ENCODE data around the gene TMEM41B.
"Not testable (repeated sequence)": the region's sequence is repeated elsewhere in the genome, so short reads cannot be mapped to it uniquely, and the experiment has no call there.

TMEM41B gene, protein sequence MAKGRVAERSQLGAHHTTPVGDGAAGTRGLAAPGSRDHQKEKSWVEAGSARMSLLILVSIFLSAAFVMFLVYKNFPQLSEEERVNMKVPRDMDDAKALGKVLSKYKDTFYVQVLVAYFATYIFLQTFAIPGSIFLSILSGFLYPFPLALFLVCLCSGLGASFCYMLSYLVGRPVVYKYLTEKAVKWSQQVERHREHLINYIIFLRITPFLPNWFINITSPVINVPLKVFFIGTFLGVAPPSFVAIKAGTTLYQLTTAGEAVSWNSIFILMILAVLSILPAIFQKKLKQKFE

DNA sequence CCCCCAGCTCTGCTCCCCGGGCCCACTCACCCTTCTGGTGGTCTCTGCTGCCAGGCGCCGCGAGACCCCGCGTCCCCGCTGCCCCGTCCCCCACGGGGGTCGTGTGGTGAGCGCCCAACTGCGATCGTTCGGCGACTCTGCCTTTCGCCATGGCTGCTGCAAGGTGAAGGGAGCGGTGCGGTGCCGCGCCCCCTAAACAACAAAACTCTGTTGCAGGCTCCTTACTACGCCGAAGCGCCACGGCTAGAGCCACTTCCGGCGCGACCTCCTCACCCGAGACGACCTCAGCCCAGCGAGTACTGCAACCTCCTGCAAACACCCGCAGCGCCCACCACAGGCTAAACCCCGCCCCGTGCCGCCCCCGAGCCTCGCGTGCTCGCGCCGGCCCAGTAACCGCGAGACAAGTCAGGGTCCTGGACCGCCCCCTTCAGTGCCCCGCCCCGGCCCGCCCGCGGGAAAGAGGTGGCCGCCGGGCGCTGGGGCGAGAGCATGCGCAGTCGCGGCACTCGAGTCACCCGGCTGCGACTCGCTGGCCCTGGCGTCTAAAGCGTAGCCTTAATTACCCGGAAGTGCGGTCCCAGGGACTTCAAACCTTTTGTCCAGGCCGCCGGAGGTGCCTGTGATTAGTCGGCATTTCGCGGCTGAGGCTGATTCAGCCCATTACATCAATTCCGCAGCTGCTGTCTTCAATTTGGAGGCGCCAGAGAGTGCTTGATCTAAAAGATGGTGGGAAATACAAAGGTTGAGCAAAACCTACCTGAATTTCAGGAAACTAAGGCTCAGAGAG lies at the start of gene TMEM41B:
TSS of gene TMEM41B (minus strand) at position 303 of the 787 bp plus-strand sequence. CDS start at position 151, 152 bp downstream.
- peak; percentile 99 for DNase-seq (ENCODE audit: low spot score)

DNA sequence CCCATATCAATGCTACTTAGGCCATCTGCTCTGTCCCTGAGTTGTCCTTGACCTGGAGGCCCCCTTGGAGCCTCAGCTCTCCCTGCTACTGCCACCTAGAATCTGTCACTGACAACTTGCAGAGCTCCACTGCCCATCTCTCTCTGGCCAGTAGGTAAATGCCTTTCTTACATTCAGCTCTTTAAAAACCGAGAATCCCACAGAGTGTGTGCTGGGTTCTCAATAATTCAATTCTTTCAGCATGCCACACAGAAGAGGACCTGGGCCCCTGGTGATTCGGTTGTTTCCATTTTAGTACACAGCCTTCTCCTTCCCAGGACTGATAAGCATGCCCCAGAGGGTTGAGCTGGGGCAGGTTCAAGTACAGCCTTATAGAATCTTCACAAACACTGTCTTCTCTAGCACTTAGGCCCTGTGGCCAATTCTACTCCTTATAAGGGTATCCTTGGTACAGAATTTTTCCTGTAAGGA lies 48.0 kb upstream of the TMEM41B start:
- DNase-seq (ENCODE audit: low spot score): no peak

DNA sequence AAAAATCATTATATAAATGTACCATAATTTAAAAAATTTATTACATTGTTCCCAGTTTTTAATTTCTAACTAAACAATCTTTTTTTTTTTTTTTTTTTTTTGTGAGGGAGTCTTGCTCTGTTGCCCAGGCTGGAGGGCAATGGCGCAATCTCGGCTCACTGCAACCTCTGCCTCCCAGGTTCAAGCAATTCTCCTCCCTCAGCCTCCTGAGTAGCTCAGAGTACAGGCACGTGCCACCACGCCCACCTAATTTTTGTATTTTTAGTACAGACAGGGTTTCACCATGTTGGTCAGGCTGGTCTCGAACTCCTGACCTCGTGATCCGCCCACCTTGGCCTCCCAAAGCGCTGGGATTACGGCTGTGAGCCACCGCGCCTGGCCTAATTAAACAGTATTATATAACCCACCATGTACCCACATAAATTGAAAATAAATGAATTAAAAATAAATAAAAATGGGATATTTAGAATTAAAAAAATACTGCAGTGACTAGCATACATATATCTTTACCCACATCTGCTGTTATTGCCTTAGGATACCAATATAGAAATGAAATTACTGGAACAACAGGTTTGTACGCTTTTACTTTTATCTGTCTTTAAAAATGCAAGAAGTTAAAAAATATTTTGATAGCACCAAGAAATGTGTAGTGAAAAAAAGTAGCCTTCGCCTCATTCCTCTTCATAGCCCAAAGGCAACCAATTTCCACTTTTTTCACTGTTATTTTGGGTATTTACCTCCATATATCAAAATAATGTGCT lies 46.6 kb upstream of the TMEM41B start:
- DNase-seq (ENCODE audit: low spot score): not testable (repeated sequence)

DNA sequence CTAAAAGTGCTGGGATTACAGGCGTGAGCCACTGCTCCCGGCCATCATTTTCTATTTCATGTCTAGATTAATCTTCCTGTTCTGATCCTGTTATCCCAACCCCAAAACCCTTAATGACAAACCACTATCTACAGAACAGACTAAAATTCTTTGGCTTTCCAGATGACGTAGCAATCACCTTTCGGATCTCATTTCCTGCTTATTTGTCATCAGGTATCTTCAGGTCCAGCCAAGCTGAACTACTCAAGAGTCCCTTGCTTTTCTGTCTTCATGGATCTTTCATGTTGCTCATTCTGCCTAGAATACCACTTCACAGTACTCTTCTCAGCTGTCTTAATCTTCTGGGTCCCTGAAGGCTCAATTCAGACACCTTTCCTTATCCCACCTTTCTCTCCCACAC lies 42.6 kb upstream of the TMEM41B start:
- DNase-seq (ENCODE audit: low spot score): no peak

DNA sequence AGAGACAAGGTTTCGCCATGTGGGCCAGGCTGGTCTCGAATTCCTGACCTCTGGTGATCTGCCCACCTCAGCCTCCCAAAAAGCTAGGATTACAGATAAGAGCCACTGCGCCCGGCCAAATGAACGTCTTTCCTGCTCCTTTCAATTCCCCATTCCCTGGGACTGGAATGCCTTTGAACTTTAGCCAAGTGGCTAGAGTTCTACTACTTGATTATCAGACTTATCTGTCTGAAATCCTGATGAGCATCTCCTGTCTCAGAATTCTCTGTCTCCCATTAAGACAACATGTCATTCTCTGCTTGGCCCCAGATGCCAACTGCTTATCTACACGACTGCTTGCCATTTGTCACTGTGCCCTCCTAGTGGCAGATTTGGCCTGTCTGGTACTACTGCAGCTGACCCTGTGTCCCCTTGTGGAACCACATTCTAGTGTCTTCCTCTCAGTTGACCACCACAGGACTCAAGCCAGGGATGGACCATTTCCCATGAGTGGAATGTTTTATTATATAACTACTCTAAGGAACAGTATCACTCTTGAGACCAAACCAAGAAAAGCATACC lies 37.0 kb upstream of the TMEM41B start:
- DNase-seq (ENCODE audit: low spot score): no peak

DNA sequence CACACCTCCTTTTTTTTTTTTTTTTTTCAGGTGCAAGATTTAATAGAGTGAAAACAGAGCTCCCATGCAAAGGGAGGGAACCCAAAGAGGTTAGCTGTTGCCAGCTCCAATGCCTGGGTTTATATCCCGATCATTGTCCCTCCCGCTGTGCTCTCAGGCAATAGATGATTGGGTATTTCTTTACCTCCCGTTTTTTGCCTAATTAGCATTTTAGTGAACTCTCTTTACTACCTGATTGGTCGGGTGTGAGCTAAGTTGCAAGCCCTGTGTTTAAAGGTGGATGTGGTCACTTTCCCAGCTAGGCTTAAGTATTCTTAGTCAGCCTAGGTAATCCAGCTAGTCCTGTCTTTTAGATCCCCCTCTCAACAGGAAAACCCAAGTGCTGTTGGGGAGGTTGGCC lies 33.4 kb upstream of the TMEM41B start:
- not testable (repeated sequence) for DNase-seq (ENCODE audit: low spot score)

DNA sequence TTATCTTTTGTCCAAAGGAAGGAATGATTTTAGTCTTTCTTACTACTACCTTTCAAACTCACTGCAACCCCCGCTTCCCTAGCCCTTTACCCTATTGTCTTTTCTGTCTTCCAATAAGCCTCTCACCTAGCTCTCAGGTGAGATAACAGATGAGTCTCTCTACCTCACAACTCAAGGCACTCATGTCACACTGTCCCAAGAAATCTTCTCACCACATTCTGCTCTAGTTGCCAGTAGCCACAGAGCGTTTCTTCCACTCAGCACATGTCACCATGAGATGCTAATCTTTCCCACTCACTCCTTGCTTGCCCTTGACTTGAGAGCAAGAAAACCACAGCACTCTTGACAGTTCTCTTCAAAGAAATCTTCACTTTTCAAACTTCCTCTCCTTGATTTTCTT lies 32.7 kb upstream of the TMEM41B start:
- DNase-seq (ENCODE audit: low spot score): no peak

DNA sequence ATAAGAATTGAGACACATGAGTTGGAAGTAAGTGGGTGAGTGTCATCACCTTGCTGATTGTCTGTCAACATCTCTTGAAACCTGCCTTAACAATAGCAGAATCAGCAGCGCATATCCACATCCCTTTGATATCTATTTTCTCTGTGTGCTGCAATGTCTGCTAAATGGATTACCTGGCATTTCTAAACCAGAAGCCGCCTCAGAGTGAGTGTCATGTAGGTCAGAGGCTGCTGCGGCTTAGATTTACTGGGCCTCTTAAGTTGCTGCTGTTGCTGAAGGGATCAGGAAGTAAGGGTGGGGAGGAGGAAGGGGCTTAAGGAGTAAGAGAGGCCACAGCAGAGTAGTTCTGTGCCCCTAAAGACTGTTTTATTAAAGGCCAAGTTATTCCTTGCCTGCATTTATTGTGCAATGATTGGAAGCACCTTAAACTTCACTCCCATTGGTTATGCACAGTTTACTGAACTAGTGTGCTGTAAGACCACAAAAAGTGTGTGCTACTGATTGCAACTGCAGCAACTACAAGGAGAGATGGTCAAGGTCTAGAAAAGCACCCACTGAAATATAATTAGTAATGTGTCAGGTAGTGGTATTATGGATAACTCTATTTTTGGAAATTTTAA lies 29.8 kb upstream of the TMEM41B start:
- no peak for DNase-seq (ENCODE audit: low spot score)

DNA sequence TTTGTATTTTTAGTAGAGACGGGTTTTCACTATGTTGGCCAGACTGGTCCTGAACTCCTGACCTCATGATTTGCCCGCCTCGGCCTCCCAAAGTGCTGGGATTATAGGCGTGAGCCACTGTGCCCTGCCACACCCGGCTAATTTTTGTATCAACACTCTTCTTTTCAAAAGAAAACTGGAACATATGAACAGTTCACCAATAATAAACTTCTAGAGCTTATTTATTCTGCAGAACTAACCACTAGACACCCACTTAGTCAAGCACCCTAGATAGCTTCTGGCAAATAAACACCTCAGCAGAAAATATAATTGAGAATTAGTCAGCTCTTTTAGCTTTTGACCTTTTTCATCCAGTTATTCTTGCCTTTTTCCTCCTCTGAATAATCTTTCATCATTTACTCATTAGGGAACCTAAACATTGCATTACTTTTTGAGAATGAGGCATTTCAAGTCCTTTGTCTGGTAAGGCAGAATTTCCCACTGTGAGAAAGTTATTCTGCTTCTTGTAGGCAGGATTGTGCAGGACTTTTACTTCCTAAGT lies 27.3 kb upstream of the TMEM41B start:
- DNase-seq (ENCODE audit: low spot score): no peak

DNA sequence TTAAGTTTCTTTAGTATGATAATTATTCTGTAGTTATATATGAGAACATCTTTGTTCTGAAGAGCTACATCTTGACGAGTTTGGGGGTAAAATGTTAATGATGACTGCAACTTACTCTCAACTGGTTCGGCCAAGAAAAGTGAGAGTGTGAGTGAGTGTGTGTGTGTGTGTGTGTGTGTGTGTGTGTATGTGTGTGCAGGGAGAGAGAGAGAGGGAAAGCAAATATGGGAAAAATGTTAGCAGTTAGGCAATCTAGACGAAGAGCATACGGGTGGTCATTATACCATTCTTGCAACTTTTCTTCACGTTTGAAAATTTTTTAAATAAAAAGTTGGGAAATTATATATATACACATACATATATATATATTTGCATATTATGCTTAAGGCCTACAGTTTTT lies 18.3 kb upstream of the TMEM41B start:
- no peak for DNase-seq (ENCODE audit: low spot score)

DNA sequence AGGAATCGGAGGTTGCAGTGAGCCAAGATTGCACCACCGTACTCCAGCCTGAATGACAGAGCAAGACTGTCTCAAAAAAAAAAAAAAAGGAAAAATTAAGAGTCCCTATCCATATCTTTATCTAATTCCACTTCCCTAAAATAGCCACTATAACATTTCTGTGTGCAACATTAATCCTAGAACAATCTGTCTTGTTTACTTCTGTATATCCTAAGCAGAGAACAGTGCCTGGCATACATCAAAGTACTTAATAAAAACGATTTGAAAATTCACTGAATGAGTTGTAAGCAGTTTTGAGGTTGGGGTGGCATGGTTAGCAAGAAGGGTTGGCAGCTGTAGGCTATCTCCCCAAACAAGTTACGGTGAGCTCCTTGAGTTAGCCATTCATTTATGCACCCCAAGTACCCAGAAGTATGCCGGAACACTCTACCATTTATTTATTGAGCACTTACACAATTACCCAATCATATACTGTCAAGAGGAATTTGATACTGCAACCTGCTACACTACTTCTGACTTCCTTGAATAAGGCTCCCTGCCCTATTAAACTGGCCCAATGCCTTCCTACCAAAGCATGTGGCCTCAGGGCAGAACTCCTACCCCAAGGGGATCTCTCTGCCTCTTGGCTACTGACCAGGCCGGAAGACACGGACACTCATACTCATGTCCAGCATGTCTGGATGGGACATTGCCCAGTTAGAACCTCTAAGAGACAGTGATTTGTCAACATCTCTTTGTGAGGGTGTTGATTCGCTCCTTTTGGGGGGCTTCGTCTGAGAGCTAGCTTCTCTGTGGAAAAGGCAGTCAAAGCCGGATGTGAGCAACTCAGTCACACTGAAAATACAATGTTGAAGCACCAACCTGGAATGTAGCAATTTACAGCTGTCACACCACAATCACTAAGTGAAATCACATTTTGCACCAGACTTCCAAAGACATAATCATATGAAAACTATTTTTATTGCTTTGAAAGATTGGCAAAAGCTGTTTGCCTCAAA lies 16.3 kb upstream of the TMEM41B start:
- DNase-seq (ENCODE audit: low spot score): no peak

DNA sequence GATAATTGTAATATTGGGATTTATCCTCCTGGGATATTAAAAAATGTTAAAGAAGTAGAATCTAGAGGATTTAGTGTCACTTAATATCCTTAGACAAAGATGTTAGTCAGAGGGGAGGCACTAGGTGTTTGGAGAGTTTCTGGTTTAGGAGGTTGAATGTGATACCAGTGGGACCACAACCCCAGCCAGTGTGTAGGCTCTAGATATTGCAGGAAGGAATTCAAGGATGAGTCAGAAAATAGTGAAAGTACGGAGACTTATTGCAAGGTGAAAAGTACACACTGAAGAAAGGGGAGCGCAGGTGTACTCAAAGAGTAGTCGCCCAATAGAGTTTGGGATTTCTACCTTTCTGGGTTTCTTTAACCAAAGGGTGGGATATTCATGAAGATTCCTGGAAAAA lies 5.7 kb upstream of the TMEM41B start:
- DNase-seq (ENCODE audit: low spot score): no peak

DNA sequence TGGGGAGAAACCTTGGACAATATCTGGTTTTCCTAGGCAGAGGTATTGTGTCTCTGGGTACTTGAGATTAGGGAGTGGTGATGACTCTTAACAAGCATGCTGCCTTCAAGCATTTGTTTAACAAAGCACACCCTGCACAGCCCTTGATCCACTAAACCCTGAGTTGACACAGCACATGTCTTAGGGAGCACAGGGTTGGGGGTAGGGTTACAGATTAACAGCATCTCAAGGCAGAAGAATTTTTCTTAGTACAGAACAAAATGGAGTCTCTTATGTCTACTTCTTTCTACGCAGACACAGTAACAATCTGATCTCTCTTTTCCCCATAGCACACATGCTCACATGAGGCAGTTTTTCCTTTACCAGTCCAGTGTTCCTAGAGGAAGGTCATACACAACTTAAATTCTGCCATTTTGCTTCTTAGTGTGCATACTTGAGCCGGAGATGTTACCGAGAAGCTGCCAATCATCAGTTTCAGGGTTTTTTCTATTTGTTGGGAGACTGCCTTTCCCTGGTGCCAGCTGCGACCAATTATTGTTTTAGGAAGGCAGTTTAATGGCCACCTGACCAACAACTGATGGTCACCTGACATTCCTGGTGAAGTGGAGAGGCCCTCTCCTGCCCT lies 5.1 kb upstream of the TMEM41B start:
- DNase-seq (ENCODE audit: low spot score): not testable (repeated sequence)

DNA sequence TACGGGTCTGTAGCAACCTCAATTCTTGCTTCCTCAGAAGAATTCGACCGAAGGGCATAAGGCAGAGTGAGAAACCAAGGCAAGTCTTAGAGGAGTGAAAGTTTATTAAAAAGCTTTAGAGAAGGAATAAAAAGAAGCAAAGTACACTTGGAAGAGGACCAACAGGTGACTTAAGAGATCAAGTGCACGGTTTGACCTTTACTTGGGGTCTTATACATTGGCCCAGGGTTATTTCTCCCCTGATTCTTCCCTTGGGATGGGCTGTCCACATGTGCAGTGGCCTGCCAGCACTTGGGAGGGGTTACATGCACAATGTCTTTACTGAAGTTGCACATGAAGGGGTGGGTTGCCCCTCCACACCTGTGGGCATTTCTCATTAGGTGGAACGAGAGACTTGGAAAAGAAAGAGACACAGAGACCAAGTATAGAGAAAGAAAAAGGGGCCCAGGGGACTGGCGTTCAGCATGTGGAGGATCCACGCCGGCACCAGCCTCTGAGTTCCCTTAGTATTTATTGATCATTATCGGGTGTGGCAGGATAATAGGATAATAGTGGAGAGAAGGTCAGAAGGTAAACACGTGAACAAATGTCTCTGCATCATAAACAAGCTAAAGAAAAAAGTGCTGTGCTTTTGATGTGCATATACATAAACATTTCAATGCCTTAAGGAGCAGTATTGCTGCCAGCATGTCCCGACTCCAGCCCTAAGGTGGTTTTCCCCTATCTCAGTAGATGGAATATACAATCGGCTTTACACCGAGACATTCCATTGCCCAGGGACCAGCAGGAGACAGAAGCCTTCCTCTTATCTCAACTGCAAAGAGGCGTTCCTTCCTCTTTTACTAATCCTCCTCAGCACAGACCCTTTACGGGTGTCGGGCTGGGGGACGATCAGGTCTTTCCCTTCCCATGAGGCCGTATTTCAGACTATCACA lies 4.3 kb upstream of the TMEM41B start:
- DNase-seq (ENCODE audit: low spot score): not testable (repeated sequence)

DNA sequence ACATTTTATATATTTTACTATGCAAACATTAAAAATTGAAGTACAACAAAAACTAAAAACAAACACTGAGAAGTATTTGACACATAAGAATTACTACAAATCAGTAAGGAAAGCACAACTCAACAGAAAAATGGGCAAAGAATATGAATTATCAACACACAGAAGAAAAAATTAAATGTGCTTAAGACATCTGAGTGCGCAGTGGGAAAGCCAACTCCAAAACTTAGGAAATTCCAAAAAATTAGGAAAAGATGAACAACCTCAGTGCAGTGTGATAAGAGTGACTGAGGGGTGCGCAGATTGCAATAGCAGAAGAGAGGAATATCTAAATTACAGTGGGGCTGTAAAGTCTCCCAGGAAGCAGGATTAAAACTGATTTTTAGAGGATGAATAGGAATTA lies 1.9 kb upstream of the TMEM41B start:
- DNase-seq (ENCODE audit: low spot score): no peak

DNA sequence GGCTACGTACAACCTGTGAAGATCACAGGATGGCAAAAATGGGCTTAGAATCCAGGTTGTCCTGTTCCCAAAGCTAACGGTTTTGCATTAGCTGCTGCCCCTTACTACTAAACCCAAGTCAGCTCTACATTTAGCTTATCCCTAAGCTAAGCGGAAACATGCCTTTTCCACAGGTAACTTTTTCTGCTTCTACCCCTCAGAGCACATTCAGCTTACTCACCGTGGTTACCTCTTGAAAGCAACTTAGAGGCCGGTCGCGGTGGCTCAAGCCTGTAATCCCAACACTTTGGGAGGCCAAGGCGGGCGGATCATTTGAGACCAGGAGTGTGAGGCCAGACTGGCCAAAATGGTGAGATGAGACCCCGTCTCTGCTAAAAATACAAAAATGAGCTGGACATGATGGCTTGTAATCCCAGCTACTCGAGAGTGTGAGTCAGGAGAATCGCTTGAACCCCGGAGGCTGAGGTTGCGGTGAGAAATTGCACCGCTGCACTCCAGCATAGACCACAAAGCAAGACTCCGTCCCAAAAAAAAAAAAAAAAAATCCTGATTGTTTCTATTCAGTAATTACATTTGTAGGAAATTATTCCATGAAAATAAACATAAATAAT lies 790 bp upstream of the TMEM41B start:
- DNase-seq (ENCODE audit: low spot score): no peak

DNA sequence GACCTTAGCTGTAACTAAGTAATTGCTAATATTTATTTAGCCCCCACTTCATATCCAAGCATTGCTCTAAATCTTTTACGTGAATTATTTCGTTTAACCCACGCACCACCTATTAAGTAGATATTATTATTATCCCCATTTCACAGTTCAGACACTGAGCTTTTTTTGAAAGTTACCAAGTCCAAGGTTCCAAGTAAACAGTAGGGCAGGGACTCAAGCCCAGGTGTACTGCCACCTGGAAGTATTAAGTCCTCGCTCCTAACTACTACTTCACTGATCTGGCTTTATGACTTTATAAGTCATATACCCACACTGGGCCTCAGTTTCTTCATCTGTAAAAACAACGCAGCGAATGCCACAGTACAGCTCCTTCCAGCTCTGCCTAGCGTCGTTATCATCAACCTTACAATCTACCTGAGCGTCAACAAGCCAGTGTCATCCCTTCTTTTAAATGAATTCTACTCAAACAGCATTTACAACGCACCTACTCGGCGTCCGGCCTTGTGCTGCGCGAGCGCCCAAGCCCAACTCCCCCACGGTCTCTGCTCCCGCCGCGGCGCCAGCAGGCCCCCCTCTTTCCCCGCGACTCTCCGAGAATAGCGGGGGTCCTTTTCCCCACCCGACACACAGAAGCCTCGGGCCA lies 624 bp downstream of the TMEM41B start:
- no peak for DNase-seq (ENCODE audit: low spot score)

Data from left forelimb (tissue), 1 donor.